ENCODE results near the gene UGT1A7.

UGT1A7 gene

DNA sequence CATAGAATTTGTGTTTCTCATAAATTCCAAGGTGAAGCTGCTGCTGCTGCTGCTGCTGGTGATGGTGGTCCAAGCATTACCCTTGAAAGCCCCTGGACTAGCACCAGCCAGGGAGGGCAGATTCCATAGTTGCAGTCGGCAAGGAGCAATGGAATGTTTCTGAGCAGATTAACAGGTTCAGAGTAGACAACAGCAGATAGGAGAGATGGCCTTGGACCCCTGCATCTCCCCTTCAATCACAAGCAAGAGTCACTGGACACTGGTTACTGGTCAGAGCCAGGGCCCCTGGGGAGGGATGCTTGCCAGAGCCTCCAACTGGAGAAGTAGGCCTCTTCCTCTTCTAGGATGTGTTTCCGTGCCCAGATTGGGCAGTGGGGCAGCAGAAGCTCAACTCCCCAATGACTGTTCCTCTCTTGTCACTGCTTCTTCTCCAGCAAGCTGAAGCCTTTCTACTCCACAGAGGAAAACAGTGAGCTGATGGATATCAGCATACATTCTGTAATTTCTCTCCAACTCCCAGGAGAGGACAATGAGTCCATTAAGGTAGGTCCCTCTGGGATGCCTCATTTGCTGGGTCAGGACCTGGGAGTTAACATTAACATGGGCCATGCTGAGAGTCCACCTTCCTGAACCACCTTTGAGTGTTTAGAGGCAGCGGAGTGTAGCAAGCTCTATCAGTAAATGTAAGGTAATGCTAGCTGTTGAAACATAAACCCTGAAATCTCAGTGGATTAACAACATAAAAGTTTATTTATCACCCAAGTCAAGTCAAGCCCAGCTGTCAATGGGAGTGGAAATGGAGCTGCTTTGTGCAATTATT, 131.7 kb downstream of the UGT1A7 start:
- DNase-seq = peak in 2 of 10 donors; percentile 11 to 46
- intact Hi-C loops (cut with DNase I) = no loop called here

DNA sequence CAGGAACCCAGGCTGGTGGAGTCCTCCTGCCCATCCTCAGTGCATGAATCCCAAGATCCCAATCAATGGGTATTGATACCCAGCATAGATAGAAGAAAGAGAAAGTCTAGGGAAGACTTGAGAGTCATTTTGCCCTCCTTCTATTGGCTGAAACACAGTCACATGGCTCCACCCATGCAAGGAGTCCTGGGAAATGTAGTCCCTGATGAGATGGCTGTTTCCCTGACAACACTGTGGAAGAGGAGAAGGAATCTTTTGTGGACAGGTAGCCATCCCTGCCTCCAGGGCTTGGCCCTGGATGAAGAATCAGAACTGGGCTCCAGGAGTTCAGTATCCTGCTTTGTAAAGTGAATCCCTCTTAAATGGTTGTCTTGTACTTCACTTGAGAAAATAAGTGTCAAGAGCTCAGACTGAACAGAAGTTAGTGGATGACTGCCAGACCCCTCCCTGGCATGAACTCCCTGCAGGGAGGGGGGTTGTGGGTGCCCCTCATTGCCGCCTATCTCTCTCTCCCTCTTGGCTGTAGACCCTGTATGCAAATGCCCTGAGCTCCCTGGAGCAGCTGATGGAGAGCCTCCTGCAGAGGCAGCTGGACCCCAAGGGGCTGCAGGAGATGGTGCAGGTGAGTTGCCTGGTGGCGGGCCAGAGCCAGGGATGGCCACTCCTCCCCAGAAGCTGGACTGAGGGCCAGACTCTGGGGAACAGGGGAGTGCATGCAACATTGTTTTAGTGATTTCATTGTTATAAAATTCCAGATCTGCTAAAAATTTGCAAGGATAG, 132.5 kb downstream of the UGT1A7 start:
- peak in 3 of 10 donors; percentile 8 to 56 (median 28) for DNase-seq
- intact Hi-C loops (cut with DNase I) = no loop called here

DNA sequence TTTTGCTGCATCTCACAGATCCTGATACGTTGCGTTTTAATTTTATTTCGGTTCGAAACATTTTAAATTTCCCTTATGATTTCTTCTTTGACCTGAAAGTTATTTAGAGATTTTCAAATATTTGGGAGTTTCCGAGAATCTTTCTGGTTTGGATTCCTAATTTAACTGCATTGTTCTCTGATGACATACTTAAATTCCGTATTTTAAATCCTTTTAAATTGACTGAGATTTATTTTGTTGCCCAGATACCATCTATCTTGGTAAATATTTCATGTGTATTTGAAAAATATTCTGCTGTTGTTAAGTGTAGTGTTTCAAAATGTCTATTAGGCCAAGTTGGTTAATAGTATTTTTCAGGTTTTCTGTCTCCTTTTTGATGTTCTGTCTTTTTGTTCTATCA, 134.2 kb downstream of the UGT1A7 start:
- intact Hi-C loops (cut with DNase I) = no loop called here
- no peak for DNase-seq

- intact Hi-C loops (cut with DNase I) = no loop called here
- DNase-seq = peak in 3 of 10 donors; percentile 2 to 25 (median 2)
These were observed 134.6 kb downstream of the UGT1A7 start for GRCh38 chr2:233816334-233816733.

- intact Hi-C loops (cut with DNase I) = no loop called here
- peak in 2 of 10 donors; percentile 16 to 51 for DNase-seq
These were observed 135.1 kb downstream of the UGT1A7 start for GRCh38 chr2:233816771-233817170.

DNA sequence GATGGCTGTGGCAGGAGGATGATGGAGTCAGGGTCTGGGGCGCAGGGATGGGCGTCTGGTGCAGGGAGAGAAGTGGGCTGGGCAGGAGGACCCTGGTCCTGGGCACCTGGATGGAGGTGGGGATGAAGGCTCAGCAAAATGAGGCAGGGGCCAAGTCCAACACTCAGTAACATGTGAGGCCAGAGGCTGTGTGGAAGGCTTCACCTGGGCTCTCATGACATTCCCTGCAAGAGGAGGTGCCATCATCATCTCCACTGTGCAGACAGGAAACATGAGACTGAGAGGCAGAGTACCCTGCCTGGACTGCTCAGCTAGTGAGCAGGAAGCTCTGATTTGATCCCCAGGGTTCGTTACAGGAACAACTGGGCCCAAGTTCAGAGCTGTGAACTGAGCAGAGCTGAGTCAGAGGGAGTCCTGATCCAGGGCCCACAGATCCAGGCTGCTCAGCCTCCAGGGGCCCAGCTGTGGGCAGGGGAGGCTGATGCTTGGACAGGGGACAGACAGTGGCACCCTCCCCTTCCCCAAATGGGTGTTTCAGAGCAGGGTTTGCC, 135.7 kb downstream of the UGT1A7 start:
- intact Hi-C loops (cut with DNase I) = no loop called here
- DNase-seq = peak in 1 of 10 donors; percentile 72

DNA sequence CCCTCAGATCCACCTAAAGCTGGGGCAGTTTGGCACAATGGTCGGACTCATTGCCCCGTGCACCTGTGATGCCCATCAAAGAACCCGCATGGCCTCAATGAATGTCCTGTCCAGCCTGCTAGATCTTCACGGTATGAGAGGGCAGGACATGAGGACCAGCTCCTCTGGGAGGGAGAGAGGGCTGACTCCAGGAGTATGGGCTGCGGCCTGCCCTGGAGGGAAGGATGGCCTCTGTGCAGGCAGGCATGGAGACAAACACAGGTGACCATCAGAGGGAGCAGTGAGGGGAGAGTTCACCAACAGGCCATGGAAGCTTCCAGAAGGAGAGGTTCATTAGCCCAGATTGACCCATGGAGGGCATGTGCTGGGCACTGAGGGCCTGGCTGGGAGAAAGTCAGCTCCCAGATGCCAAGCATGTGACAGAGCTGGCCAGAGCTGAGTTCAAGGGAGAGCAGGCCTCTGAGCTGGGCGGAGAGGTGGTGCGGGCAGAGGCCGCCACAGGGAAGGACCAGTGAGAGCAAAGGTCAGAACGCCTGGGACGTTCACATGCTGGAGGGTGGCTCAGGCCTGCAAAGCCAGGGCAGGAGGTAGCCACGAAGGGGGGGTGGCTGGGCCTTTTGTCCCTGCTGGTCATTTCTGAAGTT, 136.4 kb downstream of the UGT1A7 start:
- intact Hi-C loops (cut with DNase I) = no loop called here
- DNase-seq = peak in 2 of 10 donors; percentile 11 to 80

DNA sequence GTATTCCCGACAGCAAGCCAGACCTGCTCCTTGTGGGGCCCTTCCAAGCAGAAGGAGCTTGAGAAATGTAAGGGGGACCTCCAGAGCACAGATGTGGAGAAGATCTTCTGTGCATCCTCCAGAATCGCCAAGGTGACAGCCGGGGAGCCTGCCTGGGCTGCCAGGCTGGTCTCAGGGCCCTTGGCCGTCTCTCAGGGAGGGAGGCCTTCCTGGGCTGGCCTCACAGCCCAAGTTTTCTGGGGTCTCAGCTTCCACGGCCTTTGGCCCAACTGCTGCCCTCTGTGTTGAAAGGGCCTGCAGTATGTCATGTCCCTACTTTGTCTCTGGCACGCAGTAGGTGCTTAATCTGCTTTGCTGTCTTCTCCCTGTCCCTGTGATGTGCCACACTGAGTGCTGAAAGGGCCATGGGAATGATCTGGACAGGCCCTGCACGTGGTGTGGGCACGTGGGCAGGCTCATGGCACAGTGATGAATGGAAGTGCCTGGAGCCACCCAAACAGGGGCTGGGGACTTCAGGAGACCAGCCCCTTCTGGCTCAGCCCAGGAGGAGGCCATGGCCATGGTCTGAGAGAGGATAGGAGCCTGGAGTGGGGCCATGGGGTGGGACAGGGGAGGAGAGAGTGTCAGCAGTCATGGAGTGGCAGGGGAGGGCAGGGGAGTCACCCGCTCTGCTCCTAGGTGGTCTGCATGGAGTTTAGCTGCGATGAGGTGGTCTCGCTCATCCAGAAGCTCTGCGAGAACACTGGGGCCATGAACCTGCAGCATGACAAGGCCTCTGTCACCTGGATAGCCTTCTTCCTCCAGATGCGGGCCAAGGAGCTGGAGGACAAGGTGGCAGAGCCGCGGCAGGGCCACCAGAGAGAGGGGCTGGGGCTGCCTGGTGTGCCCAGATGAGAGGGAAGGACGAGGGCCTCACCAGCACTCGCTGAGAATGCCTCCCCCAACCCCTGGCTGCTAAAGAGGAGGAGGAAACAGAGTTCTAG, 137.2 kb downstream of the UGT1A7 start:
- intact Hi-C loops (cut with DNase I) = no loop called here
- peak in 2 of 10 donors; percentile 1 to 31 for DNase-seq

- intact Hi-C loops (cut with DNase I) = no loop called here
These were observed 138.4 kb downstream of the UGT1A7 start for GRCh38 chr2:233819884-233820773.

GRCh38 chr2:233820774-233821105, 139.0 kb downstream of the UGT1A7 start:
- peak in 1 of 10 donors; percentile 57 for DNase-seq

More at GRCh38 chr2:233819884-233820773, 138.4 kb downstream of the UGT1A7 start:
- DNase-seq = peak in 2 of 10 donors; percentile 7 to 78

DNA sequence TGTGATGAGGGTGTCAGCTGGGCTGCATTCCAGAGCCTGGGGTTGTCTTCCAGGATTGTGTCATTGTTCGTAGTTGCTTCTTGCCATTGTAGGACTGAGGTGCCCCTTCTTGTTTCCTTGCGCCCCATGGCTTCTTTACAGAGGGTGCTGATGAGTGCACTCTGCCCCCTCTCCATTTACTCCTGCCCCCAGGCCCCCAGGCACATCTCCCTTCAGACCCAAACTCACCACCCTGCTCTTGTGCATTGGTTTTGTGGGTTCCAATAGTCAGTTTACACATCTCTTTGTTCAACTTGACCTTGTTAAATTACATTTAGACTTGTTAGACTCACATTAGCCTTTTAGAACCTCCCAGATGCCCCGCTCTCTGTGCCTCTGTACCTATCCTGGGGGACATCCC, 139.5 kb downstream of the UGT1A7 start:
- DNase-seq = peak in 1 of 10 donors; percentile 22
- intact Hi-C loops (cut with DNase I) = no loop called here

More at GRCh38 chr2:233820774-233821105, 139.0 kb downstream of the UGT1A7 start:
- intact Hi-C loops (cut with DNase I) = no loop called here

GRCh38 chr2:233821709-233822100, 140.0 kb downstream of the UGT1A7 start:
- intact Hi-C loops (cut with DNase I) = no loop called here
- DNase-seq = peak in 2 of 10 donors; percentile 5 to 49

DNA sequence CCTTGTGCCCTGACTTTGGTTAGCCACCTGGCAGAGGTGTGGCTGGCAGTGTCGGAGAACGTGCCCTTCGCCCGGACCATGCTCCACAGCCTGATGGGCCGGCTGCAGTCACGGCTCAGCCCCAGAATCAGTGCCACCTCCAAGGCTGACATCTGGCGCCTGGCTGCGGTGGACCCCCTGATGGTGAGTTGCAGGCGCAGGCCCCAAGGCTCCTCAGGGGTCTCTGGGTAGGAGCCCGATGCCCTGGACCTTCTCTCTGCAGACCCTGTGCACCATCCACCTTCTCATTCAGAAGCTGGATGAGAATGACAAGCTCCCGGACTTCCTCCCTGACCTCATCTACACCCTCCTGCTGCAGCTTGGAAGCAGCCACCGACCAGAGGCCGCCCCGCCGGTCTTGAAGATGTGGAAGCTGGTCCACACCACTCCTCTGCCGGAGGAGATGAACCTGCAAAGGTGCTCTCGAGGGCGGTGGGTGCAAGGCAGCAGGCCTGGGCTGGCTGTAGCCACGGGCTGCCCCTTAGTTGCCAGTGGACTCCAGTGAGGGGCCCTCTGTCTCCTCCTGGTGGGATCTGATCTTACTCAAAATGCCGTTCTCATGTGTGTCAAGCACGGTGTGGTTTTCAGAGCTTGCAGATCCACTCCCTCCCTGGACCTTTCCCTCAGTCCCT, 140.5 kb downstream of the UGT1A7 start:
- intact Hi-C loops (cut with DNase I) = no loop called here
- DNase-seq = peak in 3 of 10 donors; percentile 4 to 81 (median 8)

Measured in posterior cingulate gyrus (tissue), 11 donors.